Cardiac septum (tissue), 1 donor: Measurements from ENCODE around the gene RGS21. TPM values are rescaled to one million over a fixed set of nuclear protein-coding genes. Genes with fewer than 3 reads are reported as not detected.
"Not testable (repeated sequence)": the region's sequence is repeated elsewhere in the genome, so short reads cannot be mapped to it uniquely, and the experiment has no call there.

ENCODE experiments used
- DNase-seq: peaks from one replicate; pipeline ENCODE4 v3.0.0-alpha.2; 2020; ENCODE audit warnings: low spot score
- intact Hi-C: fragments of 100-400 bp; cut with DNase I; formaldehyde crosslinking; loops from one replicate; pipeline ENCODE4 v1.14.0; 2022
- long read RNA-seq: library from polyadenylated mRNA; unstranded; transcript quantifications from one replicate; pipeline ENCODE4 v2.0.0, GENCODE V29; 2021
- total RNA-seq: library from RNA; stranded (reverse); fragmentation: NEBNext Ultra II Directional; extraction: Animal tissue kit (Norgen Biotek cat#: 25700); gene quantifications from one replicate; pipeline ENCODE4 v1.2.1, GENCODE V29; 2021
- donor health status: DM: no; HTN: no; CAD: no.

Gene RGS21
- not detected for total RNA-seq
- long read RNA-seq: 0 reads

- DNase-seq: no peak
- intact Hi-C loops: no loop called here
Observed at GRCh38 chr1:192316942-192317450, at the start of gene RGS21. Gene RGS21 (plus strand): TSS chr1:192316992. CDS start chr1:192343037, 26,045 bp downstream.

- no peak for DNase-seq
- intact Hi-C loops: no loop called here
Observed at GRCh38 chr1:192268468-192269052, 48.2 kb upstream of the RGS21 start.

- intact Hi-C loops: no loop called here
- DNase-seq: no peak
Observed at GRCh38 chr1:192270398-192270797, 46.4 kb upstream of the RGS21 start.

DNA sequence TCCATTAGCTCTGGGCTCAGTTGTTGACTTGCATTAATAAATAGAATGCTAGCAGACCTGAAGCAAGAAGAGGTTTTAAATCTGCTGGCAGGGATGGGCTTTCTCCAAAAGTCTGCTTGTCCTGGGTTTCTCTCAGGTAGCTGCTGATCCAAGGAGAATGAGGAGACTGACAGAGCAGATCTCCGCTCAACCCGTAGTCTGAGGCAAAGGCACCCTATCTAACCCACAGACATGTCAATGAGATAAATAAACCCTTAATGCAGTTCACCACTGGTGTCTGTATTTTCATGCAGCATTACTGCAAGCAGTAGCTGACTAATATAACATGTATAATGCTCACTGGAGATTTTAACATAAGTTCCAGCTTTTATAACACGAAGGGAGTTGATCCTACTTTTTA lies 44.1 kb upstream of the RGS21 start:
- intact Hi-C loops: no loop called here
- no peak for DNase-seq

GRCh38 chr1:192274588-192274987 lies 42.2 kb upstream of the RGS21 start:
- DNase-seq: no peak

GRCh38 chr1:192277635-192278034 lies 39.2 kb upstream of the RGS21 start:
- DNase-seq: no peak
- intact Hi-C loops: no loop called here

More at GRCh38 chr1:192274588-192274987, 42.2 kb upstream of the RGS21 start:
- intact Hi-C loops: no loop called here

- DNase-seq: no peak
- intact Hi-C loops: no loop called here
Observed at GRCh38 chr1:192284927-192285326, 31.9 kb upstream of the RGS21 start.

- intact Hi-C loops: no loop called here
- DNase-seq: no peak
Observed at GRCh38 chr1:192303029-192303428, 13.8 kb upstream of the RGS21 start.

DNA sequence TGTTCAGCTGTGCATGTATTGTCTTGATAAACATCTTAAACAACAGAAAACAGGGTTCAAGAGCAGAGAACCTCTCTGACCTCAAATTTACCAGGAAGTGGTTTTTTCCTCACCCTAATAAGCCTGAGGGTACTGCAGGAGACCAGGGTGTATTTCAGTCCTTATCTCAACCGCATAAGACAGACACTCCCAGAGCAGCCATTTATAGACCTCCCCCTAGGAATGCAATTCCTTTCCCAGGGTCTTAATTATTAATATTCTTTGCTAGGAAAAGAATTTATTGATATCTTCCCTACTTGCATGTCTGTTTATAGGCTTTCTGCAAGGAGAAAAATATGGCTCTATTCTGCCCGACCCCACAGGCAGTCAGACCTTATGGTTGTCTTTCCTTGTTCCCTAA lies 8.5 kb upstream of the RGS21 start:
- DNase-seq, intact Hi-C loops: not testable (repeated sequence)

DNA sequence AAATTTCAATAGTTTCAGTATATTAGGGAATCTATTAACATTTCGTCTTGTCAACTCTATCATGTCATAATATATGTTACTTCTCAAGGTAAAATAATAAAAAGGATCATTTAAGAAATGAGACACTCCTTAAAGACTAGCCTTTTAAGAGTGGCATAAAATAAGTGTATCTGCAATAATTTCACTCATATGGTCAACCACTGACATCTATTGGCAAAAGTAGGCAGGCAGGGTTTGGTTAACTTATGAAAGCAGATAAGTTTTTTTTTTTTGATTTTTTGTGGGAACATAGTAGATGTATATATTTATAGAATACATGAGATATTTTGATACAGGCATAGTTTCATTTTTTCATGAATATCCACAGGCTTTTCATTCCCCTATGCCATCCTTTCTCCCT lies 5.5 kb upstream of the RGS21 start:
- intact Hi-C loops: no loop called here

GRCh38 chr1:192327997-192328396 lies 11.2 kb downstream of the RGS21 start:
- DNase-seq: no peak
- intact Hi-C loops: no loop called here

More for the DNA sequence above, 5.5 kb upstream of the RGS21 start:
- DNase-seq: no peak

- intact Hi-C loops: no loop called here
- no peak for DNase-seq
Observed at GRCh38 chr1:192342842-192343241, 26.1 kb downstream of the RGS21 start.

GRCh38 chr1:192343344-192343743 lies 26.6 kb downstream of the RGS21 start:
- intact Hi-C loops: no loop called here
- no peak for DNase-seq

GRCh38 chr1:192349314-192349713 lies 32.5 kb downstream of the RGS21 start:
- DNase-seq: no peak
- intact Hi-C loops: no loop called here

- DNase-seq: no peak
- intact Hi-C loops: no loop called here
Observed at GRCh38 chr1:192350356-192350755, 33.6 kb downstream of the RGS21 start.

DNA sequence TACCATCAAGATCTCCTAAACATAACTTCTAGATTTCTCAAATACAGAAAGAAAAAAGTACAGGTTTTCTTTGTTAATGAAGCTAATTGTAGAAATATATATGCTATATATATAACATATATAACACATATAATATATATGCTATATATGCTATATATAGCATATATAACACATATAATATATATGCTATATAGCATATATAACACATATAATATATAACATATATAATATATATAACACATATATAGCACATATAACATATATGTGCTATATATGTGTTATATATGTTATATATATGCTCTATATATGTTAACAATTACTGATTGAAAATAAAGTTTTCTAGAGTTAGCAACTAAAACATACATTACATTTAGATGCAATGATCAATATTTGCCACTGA lies 34.8 kb downstream of the RGS21 start:
- DNase-seq: no peak
- intact Hi-C loops: no loop called here

DNA sequence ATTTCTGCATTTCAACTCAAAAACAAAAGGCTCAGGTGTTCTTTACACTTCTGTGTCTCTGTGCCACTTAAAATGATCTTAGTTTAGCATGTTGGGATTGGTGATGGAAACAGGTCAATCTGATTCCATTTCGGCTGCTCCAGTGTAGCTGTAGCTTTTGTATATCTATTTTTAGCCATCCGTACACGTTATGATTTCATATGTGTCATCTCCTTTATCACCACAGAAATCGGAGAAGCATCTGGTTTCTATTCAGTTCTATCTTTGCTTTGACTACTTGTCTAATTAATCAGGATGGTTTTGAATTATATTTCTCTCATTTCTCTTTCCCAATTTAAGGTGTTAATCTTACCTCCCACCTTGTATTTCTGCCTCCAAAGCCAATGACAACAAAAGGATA lies 41.1 kb downstream of the RGS21 start:
- intact Hi-C loops: no loop called here
- no peak for DNase-seq

DNA sequence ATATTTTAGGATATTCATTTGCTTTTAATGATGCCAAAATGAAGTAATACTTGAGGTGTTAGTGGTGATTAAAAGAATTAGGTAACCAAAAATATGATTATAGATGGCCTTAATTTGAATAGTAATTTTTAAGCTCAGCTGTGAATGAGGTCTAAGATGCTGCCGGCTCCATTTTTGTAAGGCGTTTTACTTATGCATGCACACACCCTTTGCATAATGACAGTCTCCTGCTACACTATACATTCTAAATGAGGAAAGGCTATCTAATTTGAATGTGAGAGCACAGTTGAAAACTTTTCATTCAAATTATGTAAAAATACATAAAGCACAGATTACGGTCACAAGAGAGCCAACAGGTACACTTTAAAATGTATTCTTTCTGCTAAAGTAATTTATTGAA lies 41.6 kb downstream of the RGS21 start:
- intact Hi-C loops: no loop called here

DNA sequence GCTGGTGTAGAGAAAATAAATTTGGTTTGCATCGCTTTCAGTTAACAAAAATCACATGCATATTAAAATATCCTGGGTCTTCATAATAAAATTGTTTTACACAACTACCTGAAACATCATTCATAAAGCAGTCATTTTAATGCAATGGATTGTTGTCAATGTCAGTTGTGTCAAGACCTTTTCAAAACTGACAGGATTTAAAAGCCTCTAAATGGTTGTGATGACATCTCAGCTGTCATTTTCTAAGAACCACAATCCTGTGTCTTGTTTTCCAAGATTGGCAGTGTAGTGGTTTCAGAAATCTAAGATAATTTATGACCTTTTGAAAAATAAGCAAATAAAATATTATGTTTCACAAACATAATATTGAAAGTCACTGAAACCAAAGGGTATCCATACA lies 42.0 kb downstream of the RGS21 start:
- DNase-seq: no peak
- intact Hi-C loops: no loop called here

More for the DNA sequence above, 41.6 kb downstream of the RGS21 start:
- DNase-seq: no peak

GRCh38 chr1:192363177-192363576 lies 46.4 kb downstream of the RGS21 start:
- no peak for DNase-seq
- intact Hi-C loops: no loop called here

DNA sequence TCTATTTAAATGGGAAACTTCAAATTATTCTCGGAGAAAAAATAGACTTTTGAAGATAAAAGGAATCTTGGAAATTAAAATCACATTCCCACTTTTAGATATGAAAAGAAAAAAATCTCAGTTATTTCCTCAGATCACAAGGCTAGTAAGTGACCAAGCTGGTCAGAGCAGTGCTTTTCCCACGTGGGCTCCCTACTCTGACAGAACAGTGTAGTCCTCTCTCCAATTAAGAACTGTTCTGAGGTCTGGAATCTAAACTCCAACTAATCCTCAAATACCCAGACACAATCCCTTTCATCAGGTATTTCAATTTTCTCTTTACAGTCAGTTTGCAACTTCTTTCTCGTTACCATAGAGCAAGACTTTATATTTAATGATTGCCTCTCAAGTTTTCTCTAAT lies 50.6 kb downstream of the RGS21 start:
- intact Hi-C loops: no loop called here
- no peak for DNase-seq

- DNase-seq: no peak
- intact Hi-C loops: no loop called here
Observed at GRCh38 chr1:192375306-192375705, 58.5 kb downstream of the RGS21 start.
